ENCODE results near the gene CBFA2T3.

CBFA2T3 gene

GRCh38 chr16:88926374-88926990, 50.5 kb downstream of the CBFA2T3 start:
- Histone ChIP-seq H3K4me3 (ENCODE audit: low read length) (no peak overlapping the region), H3K9me3 (ENCODE audit: control insufficient read depth, insufficient read depth, low read length) (no peaks in the 10 kb centered on the region), H3K27ac (ENCODE audit: low read length) (no peak overlapping the region), H3K27me3 (ENCODE audit: control insufficient read depth, insufficient read depth, low read length) (no peaks in the 10 kb centered on the region), H3K4me1 (ENCODE audit: control insufficient read depth, insufficient read depth, low read length) (peaks cover 9% of the 10 kb centered on the region), H3K36me3 (ENCODE audit: control insufficient read depth, insufficient read depth, low read length) (no peaks in the 10 kb centered on the region)
- WGBS (ENCODE audit: insufficient coverage, insufficient read length): no CpG with 5 or more reads among the region's 27 CpGs
- no peak for DNase-seq (ENCODE audit: low read depth, low spot score)

- Histone ChIP-seq H3K4me1 (ENCODE audit: control insufficient read depth, insufficient read depth, low read length) (peaks cover 9% of the 10 kb centered on the region), H3K4me3 (ENCODE audit: low read length) (no peak overlapping the region), H3K36me3 (ENCODE audit: control insufficient read depth, insufficient read depth, low read length) (no peaks in the 10 kb centered on the region), H3K27me3 (ENCODE audit: control insufficient read depth, insufficient read depth, low read length) (no peaks in the 10 kb centered on the region), H3K9me3 (ENCODE audit: control insufficient read depth, insufficient read depth, low read length) (no peaks in the 10 kb centered on the region), H3K27ac (ENCODE audit: low read length) (no peak overlapping the region)
- DNase-seq (ENCODE audit: low read depth, low spot score): no peak
- no CpG with 5 or more reads among the region's 16 CpGs for WGBS (ENCODE audit: insufficient coverage, insufficient read length)
Observed at GRCh38 chr16:88925540-88925887, 51.5 kb downstream of the CBFA2T3 start.

GRCh38 chr16:88924834-88925539, 52.0 kb downstream of the CBFA2T3 start:
- DNase-seq (ENCODE audit: low read depth, low spot score): no peak
- Histone ChIP-seq H3K4me3 (ENCODE audit: low read length) (no peak overlapping the region), H3K27ac (ENCODE audit: low read length) (no peak overlapping the region), H3K9me3 (ENCODE audit: control insufficient read depth, insufficient read depth, low read length) (no peaks in the 10 kb centered on the region), H3K36me3 (ENCODE audit: control insufficient read depth, insufficient read depth, low read length) (no peaks in the 10 kb centered on the region), H3K4me1 (ENCODE audit: control insufficient read depth, insufficient read depth, low read length) (peaks cover 9% of the 10 kb centered on the region), H3K27me3 (ENCODE audit: control insufficient read depth, insufficient read depth, low read length) (no peaks in the 10 kb centered on the region)
- WGBS (ENCODE audit: insufficient coverage, insufficient read length): no CpG with 5 or more reads among the region's 30 CpGs

DNA sequence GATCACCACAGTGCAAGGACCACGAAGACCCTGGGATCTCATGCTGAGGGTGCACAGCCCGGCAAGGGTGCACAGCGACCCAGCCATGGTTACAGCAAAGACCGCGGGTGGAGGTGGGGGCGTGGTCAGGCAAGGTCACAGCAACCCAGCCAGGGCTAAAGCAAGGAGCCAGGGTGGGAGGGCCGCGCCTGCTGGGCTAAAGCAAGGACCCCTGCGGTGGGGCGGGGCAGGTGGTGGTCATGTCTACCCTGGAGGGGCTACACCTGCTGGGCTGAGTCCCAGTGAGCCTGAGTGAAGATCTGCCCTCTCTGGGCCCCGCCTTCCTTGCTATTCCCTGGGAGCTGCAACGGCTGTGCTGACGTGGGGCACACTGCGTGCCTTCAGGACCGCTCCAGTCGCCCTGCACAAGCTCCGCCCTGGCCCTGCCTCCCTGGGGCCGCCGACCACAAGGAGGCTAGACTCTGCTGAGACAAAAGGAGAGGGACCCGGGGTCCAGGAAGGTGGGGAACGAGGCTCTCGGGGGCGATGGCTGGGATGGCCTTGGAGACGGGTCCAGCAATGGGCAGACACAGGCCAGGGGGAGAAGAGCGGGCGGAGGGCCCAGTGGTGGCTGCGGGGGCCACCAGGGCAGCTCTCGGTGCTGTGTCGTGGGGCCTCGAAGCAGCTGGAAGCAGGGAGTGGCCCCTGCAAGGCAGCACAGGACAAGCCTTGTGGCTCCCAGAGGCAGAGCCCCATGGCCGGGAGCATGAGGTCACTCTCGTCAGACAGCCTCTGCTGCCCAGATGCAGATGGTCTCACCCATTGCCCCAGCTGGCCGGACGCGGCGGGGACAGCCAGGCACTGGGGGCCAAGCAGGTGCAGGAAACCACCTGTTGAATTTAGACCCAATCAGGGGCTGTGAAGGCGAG, 52.8 kb downstream of the CBFA2T3 start:
- no peaks in the 10 kb centered on the region for H3K36me3 ChIP-seq (ENCODE audit: control insufficient read depth, insufficient read depth, low read length)
- H3K4me1 ChIP-seq (ENCODE audit: control insufficient read depth, insufficient read depth, low read length): peaks cover 9% of the 10 kb centered on the region
- H3K27me3 ChIP-seq (ENCODE audit: control insufficient read depth, insufficient read depth, low read length): no peaks in the 10 kb centered on the region
- H3K27ac ChIP-seq (ENCODE audit: low read length): no peak overlapping the region
- no peak overlapping the region for H3K4me3 ChIP-seq (ENCODE audit: low read length)
- H3K9me3 ChIP-seq (ENCODE audit: control insufficient read depth, insufficient read depth, low read length): no peaks in the 10 kb centered on the region
- no peak for DNase-seq (ENCODE audit: low read depth, low spot score)
- WGBS (ENCODE audit: insufficient coverage, insufficient read length): no CpG with 5 or more reads among the region's 37 CpGs

- peaks cover 9% of the 10 kb centered on the region for H3K4me1 ChIP-seq (ENCODE audit: control insufficient read depth, insufficient read depth, low read length)
- no peak for DNase-seq (ENCODE audit: low read depth, low spot score)
Observed at GRCh38 chr16:88923450-88923849, 53.6 kb downstream of the CBFA2T3 start.

DNA sequence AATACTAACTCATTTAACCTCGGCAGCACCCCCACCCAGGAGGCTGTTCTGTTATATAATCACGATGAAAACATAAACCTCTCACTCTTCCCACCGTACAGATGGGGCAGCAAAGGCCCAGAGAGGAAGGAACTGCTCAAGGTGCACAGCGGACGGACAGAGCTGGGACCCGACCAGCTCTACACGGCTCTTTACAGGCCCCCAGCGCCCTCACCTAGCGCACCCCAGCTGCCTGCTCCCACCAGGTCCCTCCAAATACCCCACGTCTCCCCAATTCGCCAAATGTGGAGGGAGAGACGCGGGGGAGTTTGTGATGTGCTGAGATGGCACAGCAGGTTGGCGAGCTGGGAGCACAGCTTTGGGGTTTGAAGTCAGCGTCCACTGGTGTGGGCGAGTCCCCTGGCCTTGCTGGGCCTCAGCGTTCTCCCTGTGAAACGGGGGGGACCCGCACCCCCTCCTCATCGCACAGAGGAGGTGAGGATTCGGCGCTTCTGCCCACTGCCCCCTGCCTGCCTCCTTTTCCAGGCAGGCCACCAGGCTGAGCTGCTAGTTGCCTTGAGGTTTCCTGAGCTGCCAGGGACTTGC, 54.1 kb downstream of the CBFA2T3 start:
- no CpG with 5 or more reads among the region's 22 CpGs for WGBS (ENCODE audit: insufficient coverage, insufficient read length)
- H3K27ac ChIP-seq (ENCODE audit: low read length): no peak overlapping the region

More at GRCh38 chr16:88923450-88923849, 53.6 kb downstream of the CBFA2T3 start:
- no CpG with 5 or more reads among the region's 17 CpGs for WGBS (ENCODE audit: insufficient coverage, insufficient read length)
- H3K36me3 ChIP-seq (ENCODE audit: control insufficient read depth, insufficient read depth, low read length): no peaks in the 10 kb centered on the region
- no peak overlapping the region for H3K27ac ChIP-seq (ENCODE audit: low read length)
- no peaks in the 10 kb centered on the region for H3K9me3 ChIP-seq (ENCODE audit: control insufficient read depth, insufficient read depth, low read length)
- no peaks in the 10 kb centered on the region for H3K27me3 ChIP-seq (ENCODE audit: control insufficient read depth, insufficient read depth, low read length)
- no peak overlapping the region for H3K4me3 ChIP-seq (ENCODE audit: low read length)

GRCh38 chr16:88922114-88922825, 54.7 kb downstream of the CBFA2T3 start:
- DNase-seq (ENCODE audit: low read depth, low spot score): no peak
- Histone ChIP-seq H3K4me1 (ENCODE audit: control insufficient read depth, insufficient read depth, low read length) (peaks cover 9% of the 10 kb centered on the region), H3K27me3 (ENCODE audit: control insufficient read depth, insufficient read depth, low read length) (no peaks in the 10 kb centered on the region), H3K9me3 (ENCODE audit: control insufficient read depth, insufficient read depth, low read length) (no peaks in the 10 kb centered on the region), H3K27ac (ENCODE audit: low read length) (no peak overlapping the region), H3K36me3 (ENCODE audit: control insufficient read depth, insufficient read depth, low read length) (no peaks in the 10 kb centered on the region), H3K4me3 (ENCODE audit: low read length) (no peak overlapping the region)
- no CpG with 5 or more reads among the region's 26 CpGs for WGBS (ENCODE audit: insufficient coverage, insufficient read length)

More for the DNA sequence above, 54.1 kb downstream of the CBFA2T3 start:
- H3K4me3 ChIP-seq (ENCODE audit: low read length): no peak overlapping the region
- no peak for DNase-seq (ENCODE audit: low read depth, low spot score)
- peaks cover 9% of the 10 kb centered on the region for H3K4me1 ChIP-seq (ENCODE audit: control insufficient read depth, insufficient read depth, low read length)
- H3K27me3 ChIP-seq (ENCODE audit: control insufficient read depth, insufficient read depth, low read length): no peaks in the 10 kb centered on the region
- H3K36me3 ChIP-seq (ENCODE audit: control insufficient read depth, insufficient read depth, low read length): no peaks in the 10 kb centered on the region
- H3K9me3 ChIP-seq (ENCODE audit: control insufficient read depth, insufficient read depth, low read length): no peaks in the 10 kb centered on the region

GRCh38 chr16:88921591-88921990, 55.4 kb downstream of the CBFA2T3 start:
- no peak for DNase-seq (ENCODE audit: low read depth, low spot score)
- Histone ChIP-seq H3K27me3 (ENCODE audit: control insufficient read depth, insufficient read depth, low read length) (no peaks in the 10 kb centered on the region), H3K27ac (ENCODE audit: low read length) (no peak overlapping the region), H3K4me3 (ENCODE audit: low read length) (no peak overlapping the region), H3K4me1 (ENCODE audit: control insufficient read depth, insufficient read depth, low read length) (peaks cover 7% of the 10 kb centered on the region), H3K36me3 (ENCODE audit: control insufficient read depth, insufficient read depth, low read length) (no peaks in the 10 kb centered on the region), H3K9me3 (ENCODE audit: control insufficient read depth, insufficient read depth, low read length) (no peaks in the 10 kb centered on the region)
- WGBS (ENCODE audit: insufficient coverage, insufficient read length): no CpG with 5 or more reads among the region's 19 CpGs

DNA sequence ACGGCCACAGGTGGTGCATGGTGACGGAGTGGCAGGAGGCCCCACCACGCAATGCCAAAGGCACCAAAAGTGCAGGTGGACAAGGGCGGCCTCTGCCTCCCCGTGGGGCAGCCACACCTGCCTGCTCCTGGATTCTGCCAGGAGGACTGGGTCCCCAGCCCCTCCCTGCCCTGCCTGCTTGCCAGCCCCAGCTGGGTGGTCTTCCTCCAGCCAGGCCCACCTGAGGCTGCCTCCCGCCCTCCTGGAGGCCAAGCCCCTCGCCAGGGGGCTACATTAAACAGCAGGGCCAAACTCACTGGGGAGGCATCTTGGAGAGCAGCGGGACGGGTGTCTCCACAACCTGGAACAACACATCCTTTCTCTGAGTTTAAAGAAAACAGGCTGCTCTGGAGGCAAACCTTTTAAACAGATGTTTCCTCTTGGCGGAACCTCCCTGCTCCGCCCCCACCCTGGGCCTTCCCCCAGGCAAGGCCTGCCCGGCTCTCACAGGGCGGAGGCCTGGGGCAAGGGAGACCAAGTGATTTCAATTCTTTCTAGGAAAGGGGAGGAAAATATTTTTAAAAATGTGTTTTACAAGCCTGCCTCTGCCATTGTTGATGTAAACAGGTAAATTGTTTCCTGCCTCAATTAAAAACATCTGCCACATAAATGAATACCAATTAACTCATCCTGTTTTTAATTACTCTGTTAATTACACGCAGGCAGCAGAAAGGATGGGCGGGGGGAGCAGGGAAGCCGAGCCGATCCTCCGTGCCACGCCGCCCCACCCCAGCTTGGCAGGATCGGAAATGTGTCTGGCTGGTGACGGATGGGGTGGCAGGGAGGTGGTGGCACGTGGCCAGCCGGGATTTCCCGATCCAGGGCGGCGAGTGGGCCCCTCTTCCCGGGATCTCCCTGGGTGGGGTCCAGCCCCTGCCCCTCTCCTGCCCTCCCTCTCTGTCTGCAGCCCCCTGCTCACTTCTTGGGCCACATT, 56.1 kb downstream of the CBFA2T3 start:
- Histone ChIP-seq H3K36me3 (ENCODE audit: control insufficient read depth, insufficient read depth, low read length) (no peaks in the 10 kb centered on the region), H3K9me3 (ENCODE audit: control insufficient read depth, insufficient read depth, low read length) (no peaks in the 10 kb centered on the region), H3K27ac (ENCODE audit: low read length) (no peak overlapping the region), H3K4me1 (ENCODE audit: control insufficient read depth, insufficient read depth, low read length) (peaks cover 6% of the 10 kb centered on the region), H3K27me3 (ENCODE audit: control insufficient read depth, insufficient read depth, low read length) (no peaks in the 10 kb centered on the region), H3K4me3 (ENCODE audit: low read length) (no peak overlapping the region)
- no peak for DNase-seq (ENCODE audit: low read depth, low spot score)
- WGBS (ENCODE audit: insufficient coverage, insufficient read length): no CpG with 5 or more reads among the region's 28 CpGs

Measured in iPS DF 6.9 (cell line).